Adrenal gland (tissue), 12 donors: Measurements from ENCODE around the gene RESP18. TPM values are rescaled to one million over a fixed set of nuclear protein-coding genes. Genes with fewer than 3 reads are reported as not detected.

Source experiments
- DNase-seq, 7 donors: peaks; one replicate each; pipeline ENCODE4 v3.0.0-alpha.2; 2019 to 2020
- H3K27ac ChIP-seq, 5 donors: fragments of 200-600 bp; sonication (generic) in 4 of 5; 1 replicate in 3 of 5; 2 replicates in 2 of 5; pipeline versions ENCODE4 v1.5.1 to v1.8.0; 2016 to 2020; ENCODE audit warnings: mild to moderate bottlenecking in 1 of 5
- H3K27me3 ChIP-seq: fragments of 200-600 bp; 2 replicates; pipeline ENCODE4 v1.8.0; 2021
- H3K36me3 ChIP-seq, 2 donors: fragments of 200-600 bp; replicated peaks in 1 of 2; 1 replicate in 1 of 2; 2 replicates in 1 of 2; pipeline versions ENCODE4 v1.5.1 to v1.8.0; 2018 to 2022
- H3K4me1 ChIP-seq, 2 donors: fragments of 200-600 bp; replicated peaks in 1 of 2; 1 replicate in 1 of 2; 2 replicates in 1 of 2; pipeline versions ENCODE4 v1.5.1 to v1.8.0; 2018 to 2021
- H3K4me3 ChIP-seq, 4 donors: fragments of 200-600 bp; sonication (generic) in 3 of 4; one replicate each; pipeline ENCODE4 v1.5.1; 2016 to 2018
- H3K9me3 ChIP-seq, 3 donors: fragments of 200-600 bp; sonication (generic) in 1 of 3; replicated peaks in 1 of 3; 1 replicate in 2 of 3; 2 replicates in 1 of 3; pipeline versions ENCODE4 v1.5.1 to v1.8.0; 2016 to 2021
- POLR2A ChIP-seq, 2 donors: fragments of 450-650 bp; IDR thresholded peaks; one replicate each; pipeline ENCODE4 v1.6.1; 2017; ENCODE audit warnings: antibody characterized with exemption in 2 of 2, mild to moderate bottlenecking in 2 of 2, moderate library complexity in 1 of 2
- WGBS, 4 donors: extraction: QIAGEN DNeasy Blood & Tissue Kit in 2 of 4; methylation state at CpG; one replicate each; pipeline versions ENCODE4 v1.1.5 to v1.1.7; 2013 to 2017; 5-methylcytosine and 5-hydroxymethylcytosine counted together
- intact Hi-C, 2 donors: fragments of 100-400 bp; cut with DNase I; formaldehyde crosslinking; loops; one replicate each; pipeline versions ENCODE4 v1.14.1 to v1.15.0; 2022 to 2023
- polyA plus RNA-seq, 3 donors: library from polyadenylated mRNA; stranded (reverse); fragments of 200-250 nt in 2 of 3; fragments of 350-450 nt in 1 of 3; fragmentation: Illumina TruSeq in 1 of 3; extraction: RNeasy Lipid Tissue Mini Kit (QIAGEN cat#74804) in 1 of 3; gene quantifications; one replicate each; pipeline ENCODE4 v1.2.3, GENCODE V29; 2013 to 2014
- total RNA-seq, 9 donors: library from RNA; depleted of rRNA in 4 of 9; stranded (reverse); fragments of >200 nt in 4 of 9; fragments of 120-200 nt in 1 of 9; fragmentation: NEBNext Ultra II Directional in 1 of 9; extraction: Animal tissue kit (Norgen Biotek cat#: 25700) in 1 of 9; gene quantifications; one replicate each; pipeline versions ENCODE4 v1.1.0 to v1.2.4, GENCODE V29; 2013 to 2023
- TF ChIP-seq, protein P1 (sequence below), 6 experiments: fragments of 450-650 bp in 4 of 6; fragments of 200-600 bp in 2 of 6; sonication (generic) in 1 of 6; IDR thresholded peaks; 1 replicate in 5 of 6; 2 replicates in 1 of 6; pipeline versions ENCODE4 v1.5.1 to v1.8.0; 2016 to 2021; ENCODE audit warnings: antibody characterized with exemption in 6 of 6, mild to moderate bottlenecking in 2 of 6, moderate library complexity in 1 of 6
- donor health status: healthy with polysubstance abuse.
- donor health status: Bipolar disorder and iron deficiency.
- donor health status: DM: yes; HTN: yes; CAD: no.
- donor health status: DM: no; HTN: no; CAD: no.
- donor health status: DM: no; HTN: no; CAD: no.
- donor health status: DM: yes; HTN: yes; CAD: no.

The RESP18 gene
- total and polyA plus RNA-seq, 12 donors = not detected

DNA sequence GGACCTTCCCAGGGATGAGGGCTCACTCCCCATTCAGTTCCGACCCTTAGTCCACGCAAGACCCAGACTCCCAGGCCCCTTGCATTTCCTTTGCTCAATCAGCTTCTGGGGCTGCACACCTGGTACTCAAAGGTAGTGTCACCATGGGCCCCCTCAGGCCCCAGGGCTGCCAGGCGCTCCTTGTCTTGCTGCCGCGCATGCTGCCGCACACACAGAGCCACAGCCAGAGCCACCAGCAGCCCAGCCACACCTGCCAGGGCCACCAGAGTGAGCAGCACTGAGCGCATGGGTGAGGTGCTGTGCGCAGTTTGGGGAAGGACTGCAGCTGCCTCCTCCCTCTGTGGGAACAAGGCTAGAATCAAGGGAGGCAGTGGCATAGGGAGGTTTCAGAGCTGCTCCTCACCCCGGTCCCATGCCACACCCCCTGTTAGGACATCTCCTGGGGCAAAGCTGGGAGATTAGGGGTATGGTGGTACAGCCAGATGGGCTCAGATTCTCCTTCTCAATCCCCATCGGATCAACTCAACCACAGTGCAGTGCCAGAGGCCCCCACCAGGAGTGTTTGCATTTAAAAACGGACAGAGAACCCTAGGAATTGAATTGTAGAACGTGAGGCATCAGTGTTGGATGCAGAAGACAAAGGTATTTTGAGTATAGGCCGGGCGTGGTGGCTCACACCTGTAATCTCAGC lies 34.6 kb downstream of the RESP18 start:
- 74 to 82% (median 81%) methylated on average over 10 to 14 of the region's 14 CpGs for WGBS, 4 donors
- Histone ChIP-seq H3K4me3 (no peak overlapping the region), H3K9me3 (no peaks in the 10 kb centered on the region), H3K4me1 (peaks cover 0 to 4% of the 10 kb centered on the region in 2 donors), H3K27ac (no peak overlapping the region), H3K36me3 (no peaks in the 10 kb centered on the region), H3K27me3 (no peaks in the 10 kb centered on the region)
- peak in 1 of 7 donors; percentile 49 for DNase-seq
- TF ChIP-seq, protein P1, sequence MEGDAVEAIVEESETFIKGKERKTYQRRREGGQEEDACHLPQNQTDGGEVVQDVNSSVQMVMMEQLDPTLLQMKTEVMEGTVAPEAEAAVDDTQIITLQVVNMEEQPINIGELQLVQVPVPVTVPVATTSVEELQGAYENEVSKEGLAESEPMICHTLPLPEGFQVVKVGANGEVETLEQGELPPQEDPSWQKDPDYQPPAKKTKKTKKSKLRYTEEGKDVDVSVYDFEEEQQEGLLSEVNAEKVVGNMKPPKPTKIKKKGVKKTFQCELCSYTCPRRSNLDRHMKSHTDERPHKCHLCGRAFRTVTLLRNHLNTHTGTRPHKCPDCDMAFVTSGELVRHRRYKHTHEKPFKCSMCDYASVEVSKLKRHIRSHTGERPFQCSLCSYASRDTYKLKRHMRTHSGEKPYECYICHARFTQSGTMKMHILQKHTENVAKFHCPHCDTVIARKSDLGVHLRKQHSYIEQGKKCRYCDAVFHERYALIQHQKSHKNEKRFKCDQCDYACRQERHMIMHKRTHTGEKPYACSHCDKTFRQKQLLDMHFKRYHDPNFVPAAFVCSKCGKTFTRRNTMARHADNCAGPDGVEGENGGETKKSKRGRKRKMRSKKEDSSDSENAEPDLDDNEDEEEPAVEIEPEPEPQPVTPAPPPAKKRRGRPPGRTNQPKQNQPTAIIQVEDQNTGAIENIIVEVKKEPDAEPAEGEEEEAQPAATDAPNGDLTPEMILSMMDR (IDR thresholded peaks at IDR 0.05) = no peak
- TF ChIP-seq POLR2A (IDR thresholded peaks at IDR 0.05) = no peak
- intact Hi-C loops = loop anchor here (5.0 to 10.0 kb wide), 2 partner anchors 53 to 136 kb away; partner anchors contain the start of genes GLB1L (in 2 of the 2), STK16 (in 2 of the 2) and NHEJ1 (in 1 of the 2)

DNA sequence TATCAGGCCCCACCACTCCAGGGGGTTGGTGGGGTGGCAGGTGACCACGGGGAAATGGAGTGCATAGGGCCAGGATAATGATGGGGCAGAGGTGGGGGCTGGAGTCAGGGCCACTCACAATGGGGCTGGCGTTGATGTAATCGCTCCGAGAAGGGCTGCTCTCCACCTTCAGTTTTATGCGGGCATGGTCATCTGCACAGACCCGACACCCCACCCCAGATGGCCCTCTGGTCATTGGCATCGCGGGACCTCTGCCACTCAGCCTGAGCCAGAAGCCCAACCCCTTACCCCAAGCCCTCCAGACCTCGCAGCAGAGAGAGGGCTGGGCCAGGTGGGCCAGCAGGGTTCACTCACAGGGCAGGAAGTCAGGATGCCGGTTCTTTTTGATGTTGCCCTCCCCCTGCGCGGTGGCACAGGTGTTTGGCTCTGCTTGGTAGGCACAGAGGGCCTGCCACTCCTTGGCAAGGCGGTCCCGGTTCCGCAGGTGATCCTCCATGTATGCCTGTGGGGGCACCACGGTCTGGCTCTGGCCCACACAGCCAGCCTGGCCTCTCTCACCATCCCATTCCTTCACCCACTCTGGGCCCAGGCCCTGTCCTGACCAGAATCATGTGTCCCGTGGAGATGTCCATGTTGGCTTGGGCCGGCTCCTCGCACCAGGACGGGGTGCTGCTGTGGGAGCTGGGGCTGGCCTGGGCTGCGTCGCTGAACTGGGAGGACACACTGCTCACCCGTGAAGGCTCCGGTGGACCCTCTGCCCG lies 35.7 kb downstream of the RESP18 start:
- WGBS, 4 donors = 76 to 87% (median 86%) methylated on average over 8 to 25 of the region's 25 CpGs

DNA sequence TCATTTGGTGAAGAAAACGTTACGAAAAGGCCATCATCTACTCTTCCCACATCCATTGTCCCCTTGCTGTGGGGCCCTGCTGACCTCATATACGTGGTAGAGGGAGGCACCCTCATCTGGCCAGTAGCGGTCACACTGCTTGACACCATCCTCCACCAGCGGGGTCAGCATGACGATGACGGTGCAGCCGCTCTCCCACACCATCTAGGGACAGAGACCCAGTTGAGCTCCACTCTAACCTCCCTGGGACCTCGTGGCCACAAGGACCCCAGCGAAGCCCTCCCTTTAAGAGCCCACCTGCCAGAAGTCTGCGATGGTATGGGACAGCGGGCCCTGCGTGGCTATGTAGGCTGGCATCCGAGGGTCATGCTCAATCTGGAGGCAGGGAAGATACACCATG lies 36.4 kb downstream of the RESP18 start:
- H3K4me3 ChIP-seq = no peak overlapping the region
- no peaks in the 10 kb centered on the region for H3K27me3 ChIP-seq
- TF ChIP-seq, protein P1 (IDR thresholded peaks at IDR 0.05) = no peak
- TF ChIP-seq POLR2A (IDR thresholded peaks at IDR 0.05) = no peak
- intact Hi-C loops = loop anchor here (5.0 to 10.0 kb wide), 2 partner anchors 51 to 134 kb away; partner anchors contain the start of genes GLB1L (in 2 of the 2), STK16 (in 2 of the 2) and NHEJ1 (in 1 of the 2)
- H3K9me3 ChIP-seq = no peaks in the 10 kb centered on the region
- no peak overlapping the region for H3K27ac ChIP-seq
- WGBS, 4 donors = 76 to 88% (median 81%) methylated on average over 12 to 14 of the region's 14 CpGs
- peaks cover 0 to 4% of the 10 kb centered on the region in 2 donors for H3K4me1 ChIP-seq
- no peak for DNase-seq
- no peaks in the 10 kb centered on the region for H3K36me3 ChIP-seq

More for the DNA sequence above, 35.7 kb downstream of the RESP18 start:
- Histone ChIP-seq H3K4me3 (no peak overlapping the region), H3K27ac (no peak overlapping the region), H3K36me3 (no peaks in the 10 kb centered on the region), H3K9me3 (no peaks in the 10 kb centered on the region), H3K4me1 (peaks cover 0 to 4% of the 10 kb centered on the region in 2 donors), H3K27me3 (no peaks in the 10 kb centered on the region)
- no peak for TF ChIP-seq POLR2A (IDR thresholded peaks at IDR 0.05)
- TF ChIP-seq, protein P1 (IDR thresholded peaks at IDR 0.05) = no peak
- peak in 1 of 7 donors; percentile 54 for DNase-seq
- intact Hi-C loops = loop anchor here (5.0 to 10.0 kb wide), 2 partner anchors 52 to 135 kb away; partner anchors contain the start of genes GLB1L (in 2 of the 2), STK16 (in 2 of the 2) and NHEJ1 (in 1 of the 2)
